Skeletal muscle tissue (tissue), 4 donors: Measurements from ENCODE around the gene NRG3. TPM values are rescaled to one million over a fixed set of nuclear protein-coding genes. Genes with fewer than 3 reads are reported as not detected.

Experiments used
- H3K27ac ChIP-seq: one replicate; pipeline ENCODE4 v1.7.0; 2013; ENCODE audit warnings: mild to moderate bottlenecking, low read depth, low read length, inconsistent platforms
- H3K27me3 ChIP-seq, 3 donors: one replicate each; pipeline ENCODE4 v1.7.0; 2013; ENCODE audit warnings: low read length in 3 of 3; ENCODE audit not compliant: control insufficient read depth in 3 of 3, insufficient read depth in 3 of 3
- H3K36me3 ChIP-seq, 3 donors: one replicate each; pipeline ENCODE4 v1.7.0; 2013; ENCODE audit warnings: low read length in 3 of 3; ENCODE audit not compliant: control insufficient read depth in 3 of 3, insufficient read depth in 3 of 3
- H3K4me1 ChIP-seq, 3 donors: one replicate each; pipeline ENCODE4 v1.7.0; 2013; ENCODE audit warnings: low read length in 3 of 3, mild to moderate bottlenecking in 3 of 3; ENCODE audit not compliant: control insufficient read depth in 3 of 3, insufficient read depth in 3 of 3
- H3K4me3 ChIP-seq, 3 donors: one replicate each; pipeline ENCODE4 v1.7.0; 2013; ENCODE audit warnings: low read length in 3 of 3
- H3K9ac ChIP-seq, 3 donors: one replicate each; pipeline ENCODE4 v1.7.0; 2013; ENCODE audit warnings: low read length in 3 of 3, mild to moderate bottlenecking in 3 of 3, moderate library complexity in 2 of 3, low read depth in 1 of 3
- H3K9me3 ChIP-seq, 3 donors: one replicate each; pipeline ENCODE4 v1.7.0; 2013; ENCODE audit warnings: low read length in 3 of 3; ENCODE audit not compliant: control insufficient read depth in 3 of 3
- total RNA-seq: library from RNA; depleted of rRNA; stranded (reverse); fragments of >200 nt; gene quantifications from one replicate; pipeline ENCODE4 v1.2.3, GENCODE V29; 2014
- donor health status: Osteomylitis.

NRG3 gene
- total RNA-seq, 1 donor from 2014 or later = not detected

- Histone ChIP-seq H3K9me3 (peaks cover 0 to 2% (median 0%) of the 10 kb centered on the region in 3 donors), H3K4me3 (no peak overlapping the region), H3K27ac (no peak overlapping the region)
Measured at GRCh38 chr10:82092111-82092510, 217.1 kb downstream of the NRG3 start.

GRCh38 chr10:82124713-82125112 lies 249.7 kb downstream of the NRG3 start:
- Histone ChIP-seq H3K9me3 (no peaks in the 10 kb centered on the region), H3K9ac (no peak overlapping the region), H3K4me1 (no peaks in the 10 kb centered on the region), H3K27ac (no peak overlapping the region), H3K27me3 (no peaks in the 10 kb centered on the region), H3K4me3 (no peak overlapping the region), H3K36me3 (no peaks in the 10 kb centered on the region)

More at GRCh38 chr10:82092111-82092510, 217.1 kb downstream of the NRG3 start:
- no peaks in the 10 kb centered on the region for H3K4me1 ChIP-seq
- no peaks in the 10 kb centered on the region for H3K27me3 ChIP-seq
- H3K36me3 ChIP-seq = no peaks in the 10 kb centered on the region
- no peak overlapping the region for H3K9ac ChIP-seq

DNA sequence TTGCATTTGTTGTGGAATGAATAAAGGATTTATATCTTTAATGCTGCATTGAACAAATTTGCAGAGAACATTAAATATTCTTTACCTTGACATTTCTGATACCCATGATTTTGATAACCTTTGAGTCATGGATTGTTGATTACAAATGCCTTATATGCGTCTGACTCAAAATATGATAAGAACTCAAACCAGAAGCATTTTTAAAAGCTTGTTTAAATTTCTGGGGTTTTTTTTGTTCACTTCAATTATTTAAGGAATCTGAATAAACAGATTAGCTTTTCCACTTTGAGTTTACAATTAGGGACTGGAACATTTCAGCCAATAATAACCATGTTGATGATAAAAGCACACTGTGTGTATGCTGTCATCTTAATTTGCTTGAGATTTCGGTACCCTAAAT lies 253.5 kb downstream of the NRG3 start:
- H3K9me3 ChIP-seq = peaks cover 0 to 3% (median 0%) of the 10 kb centered on the region in 3 donors
- H3K9ac ChIP-seq = no peak overlapping the region
- H3K4me1 ChIP-seq = no peaks in the 10 kb centered on the region
- H3K27ac ChIP-seq = no peak overlapping the region
- no peak overlapping the region for H3K4me3 ChIP-seq
- H3K27me3 ChIP-seq = no peaks in the 10 kb centered on the region
- H3K36me3 ChIP-seq = no peaks in the 10 kb centered on the region

DNA sequence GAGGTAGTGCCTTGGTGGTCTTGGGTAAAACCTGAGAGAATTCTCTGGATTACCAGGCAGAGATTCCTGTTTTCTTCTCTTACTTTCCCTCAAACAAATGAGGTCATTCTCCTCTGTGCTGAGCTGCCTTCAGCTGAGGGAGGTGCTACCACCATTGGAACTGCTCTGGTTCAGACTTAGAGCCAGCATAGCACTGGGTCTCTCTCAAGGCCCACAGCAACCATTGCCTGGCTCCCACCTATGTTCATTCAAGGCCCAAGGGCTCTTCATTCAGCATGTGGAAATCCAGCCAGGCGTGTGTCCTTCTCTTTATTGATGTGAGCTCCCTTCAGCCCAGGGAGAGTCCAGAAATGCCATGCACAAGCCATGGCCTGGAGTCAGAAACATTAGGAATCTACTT lies 261.1 kb downstream of the NRG3 start:
- Histone ChIP-seq H3K4me3 (no peak overlapping the region), H3K27me3 (no peaks in the 10 kb centered on the region), H3K9ac (no peak overlapping the region), H3K36me3 (no peaks in the 10 kb centered on the region), H3K27ac (no peak overlapping the region), H3K9me3 (peaks cover 0 to 3% (median 0%) of the 10 kb centered on the region in 3 donors), H3K4me1 (no peaks in the 10 kb centered on the region)

- Histone ChIP-seq H3K9ac (no peak overlapping the region), H3K9me3 (no peaks in the 10 kb centered on the region), H3K27me3 (no peaks in the 10 kb centered on the region), H3K36me3 (no peaks in the 10 kb centered on the region), H3K4me1 (no peaks in the 10 kb centered on the region), H3K27ac (no peak overlapping the region), H3K4me3 (no peak overlapping the region)
Measured at GRCh38 chr10:82144153-82144552, 269.2 kb downstream of the NRG3 start.

GRCh38 chr10:82148764-82149163 lies 273.8 kb downstream of the NRG3 start:
- H3K27me3 ChIP-seq = peaks cover 0 to 5% (median 0%) of the 10 kb centered on the region in 3 donors
- no peak overlapping the region for H3K27ac ChIP-seq
- no peak overlapping the region for H3K4me3 ChIP-seq
- H3K9ac ChIP-seq = no peak overlapping the region
- no peaks in the 10 kb centered on the region for H3K4me1 ChIP-seq
- H3K36me3 ChIP-seq = no peaks in the 10 kb centered on the region
- H3K9me3 ChIP-seq = no peaks in the 10 kb centered on the region

DNA sequence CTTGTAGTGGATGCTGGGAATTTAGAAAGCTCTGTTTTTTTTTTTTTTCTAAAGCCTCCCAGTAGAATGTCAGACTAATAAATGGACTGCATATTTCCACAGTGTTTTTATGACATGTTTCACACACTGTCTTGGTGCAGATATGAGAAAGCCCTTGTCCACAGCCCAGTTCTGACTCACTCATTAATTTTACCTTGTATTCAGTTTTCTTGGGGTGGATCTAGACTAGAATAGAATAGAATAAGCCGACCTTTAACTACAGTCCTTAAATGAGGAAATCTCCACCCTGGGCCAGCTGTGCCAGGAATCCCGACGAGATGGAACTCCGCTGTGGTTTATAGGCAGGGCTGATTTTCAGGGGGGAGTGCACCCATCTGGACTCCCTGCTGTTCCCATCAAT lies 274.7 kb downstream of the NRG3 start:
- Histone ChIP-seq H3K4me3 (no peak overlapping the region), H3K9ac (no peak overlapping the region), H3K36me3 (no peaks in the 10 kb centered on the region), H3K4me1 (no peaks in the 10 kb centered on the region), H3K27me3 (peaks cover 0 to 5% (median 0%) of the 10 kb centered on the region in 3 donors), H3K9me3 (no peaks in the 10 kb centered on the region), H3K27ac (no peak overlapping the region)

DNA sequence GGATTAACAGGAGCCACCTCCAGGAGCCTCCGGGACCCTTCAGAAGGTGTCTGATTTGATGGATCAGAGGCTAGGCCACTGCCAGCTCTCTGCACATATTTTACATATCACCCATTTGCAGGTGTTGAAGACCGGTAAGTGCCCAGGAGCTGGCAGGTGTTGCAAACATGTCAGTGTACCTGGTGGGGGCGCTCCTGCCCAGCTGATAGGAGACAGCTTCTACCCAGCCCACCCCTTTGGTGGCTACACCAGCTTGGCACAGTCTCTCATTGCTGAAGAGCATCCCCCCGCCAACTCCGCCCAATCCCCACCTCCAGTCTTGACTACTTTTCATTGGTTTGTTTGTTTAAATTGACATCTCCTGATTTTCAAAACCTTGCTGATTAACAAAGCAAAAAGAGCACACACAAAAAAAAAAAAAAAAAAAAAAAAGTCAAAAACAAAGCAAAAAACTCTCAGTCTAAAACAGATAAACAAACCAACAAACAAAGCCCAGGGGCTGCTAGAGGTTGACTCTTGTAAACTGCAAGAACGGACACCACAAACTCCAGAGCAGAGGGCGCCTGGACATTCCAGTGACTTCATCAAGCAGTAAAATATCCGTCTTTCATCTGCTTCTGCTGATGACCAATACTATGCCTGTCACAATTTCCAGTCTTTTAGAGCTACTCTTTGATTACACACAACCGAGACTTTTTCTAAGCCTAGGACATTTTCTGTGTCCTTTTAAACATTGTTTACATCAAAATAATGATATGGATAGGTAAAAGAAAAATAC lies 275.3 kb downstream of the NRG3 start:
- H3K4me3 ChIP-seq = no peak overlapping the region
- H3K4me1 ChIP-seq = no peaks in the 10 kb centered on the region

GRCh38 chr10:82160307-82160706 lies 285.3 kb downstream of the NRG3 start:
- no peak overlapping the region for H3K9ac ChIP-seq
- H3K4me3 ChIP-seq = no peak overlapping the region
- H3K9me3 ChIP-seq = no peaks in the 10 kb centered on the region
- H3K27me3 ChIP-seq = no peaks in the 10 kb centered on the region
- no peaks in the 10 kb centered on the region for H3K4me1 ChIP-seq
- H3K27ac ChIP-seq = no peak overlapping the region
- no peaks in the 10 kb centered on the region for H3K36me3 ChIP-seq

More for the DNA sequence above, 275.3 kb downstream of the NRG3 start:
- Histone ChIP-seq H3K9ac (no peak overlapping the region), H3K27ac (no peak overlapping the region), H3K36me3 (no peaks in the 10 kb centered on the region), H3K27me3 (peaks cover 0 to 5% (median 0%) of the 10 kb centered on the region in 3 donors), H3K9me3 (no peaks in the 10 kb centered on the region)

DNA sequence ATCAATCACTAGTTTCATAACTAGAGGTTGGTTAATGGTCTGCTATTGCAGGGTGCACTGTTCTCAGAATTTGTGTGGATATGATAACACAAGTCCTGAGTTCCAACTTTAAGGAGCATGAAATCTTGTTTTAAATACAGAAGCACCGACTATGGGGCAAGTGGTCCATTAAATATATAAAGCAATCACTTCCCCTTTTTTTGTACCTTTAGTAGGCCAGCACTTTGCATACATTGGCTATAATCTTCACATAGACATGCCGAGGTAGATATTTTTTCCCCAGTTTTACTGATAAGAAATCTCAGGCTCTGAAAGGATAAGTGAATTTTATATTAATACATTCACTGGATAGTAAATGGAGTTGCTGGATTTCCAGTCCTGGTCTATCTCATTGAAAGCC lies 286.3 kb downstream of the NRG3 start:
- Histone ChIP-seq H3K27me3 (no peaks in the 10 kb centered on the region), H3K27ac (no peak overlapping the region), H3K9ac (no peak overlapping the region), H3K36me3 (no peaks in the 10 kb centered on the region), H3K4me3 (no peak overlapping the region), H3K9me3 (no peaks in the 10 kb centered on the region), H3K4me1 (no peaks in the 10 kb centered on the region)
